Measurements from ENCODE around the gene SRI. TPM values are rescaled to one million over a fixed set of nuclear protein-coding genes. Genes with fewer than 3 reads are reported as not detected.
"Not testable (repeated sequence)": the region's sequence is repeated elsewhere in the genome, so short reads cannot be mapped to it uniquely, and the experiment has no call there.

The SRI gene
- total RNA-seq, 1 donor from 2014 or later, result 149 TPM

DNA sequence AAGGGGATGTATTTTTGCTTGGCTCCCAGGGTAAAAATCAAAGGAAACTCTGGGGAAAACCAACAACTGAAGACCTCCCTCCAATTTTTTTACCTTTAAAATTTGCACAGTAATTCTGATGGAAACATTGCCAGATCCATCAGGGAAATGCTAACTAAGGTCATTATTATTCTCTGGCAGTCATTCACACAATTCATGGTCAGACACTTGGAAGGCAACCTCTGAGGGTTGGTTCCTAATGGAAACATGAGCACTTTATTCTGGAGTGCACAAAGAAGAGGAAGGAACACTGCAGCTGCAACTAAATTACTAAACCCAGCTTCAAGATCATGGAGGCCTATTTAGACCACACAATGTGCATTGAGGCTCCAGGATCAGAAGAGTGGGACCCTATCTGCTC lies 34.2 kb downstream of the SRI start:
- no peak for DNase-seq (ENCODE audit: extremely low read depth, low read depth, low spot score)

DNA sequence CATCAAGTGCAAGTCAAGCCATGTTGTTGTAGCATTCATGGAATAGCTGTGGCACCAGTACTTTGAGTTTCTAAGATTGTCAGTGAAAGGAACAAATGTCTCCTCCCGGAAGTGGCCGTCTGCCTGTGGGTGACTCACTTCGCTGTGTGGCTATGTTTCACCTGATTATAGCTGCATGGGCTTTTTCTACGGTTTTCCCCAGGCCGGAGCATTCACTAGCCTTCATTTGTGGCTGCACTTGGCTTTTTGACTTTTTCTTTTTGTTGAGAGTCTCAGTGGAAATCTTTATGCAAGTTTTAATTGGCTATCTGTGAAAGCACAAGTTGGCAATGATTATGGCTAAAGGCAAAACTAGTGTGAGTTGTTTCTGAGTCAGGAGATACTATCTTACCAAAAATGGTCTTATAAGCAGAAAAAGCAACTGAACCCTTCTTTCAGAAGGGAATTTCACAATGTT lies 35.0 kb downstream of the SRI start:
- no peak for DNase-seq (ENCODE audit: extremely low read depth, low read depth, low spot score)

DNA sequence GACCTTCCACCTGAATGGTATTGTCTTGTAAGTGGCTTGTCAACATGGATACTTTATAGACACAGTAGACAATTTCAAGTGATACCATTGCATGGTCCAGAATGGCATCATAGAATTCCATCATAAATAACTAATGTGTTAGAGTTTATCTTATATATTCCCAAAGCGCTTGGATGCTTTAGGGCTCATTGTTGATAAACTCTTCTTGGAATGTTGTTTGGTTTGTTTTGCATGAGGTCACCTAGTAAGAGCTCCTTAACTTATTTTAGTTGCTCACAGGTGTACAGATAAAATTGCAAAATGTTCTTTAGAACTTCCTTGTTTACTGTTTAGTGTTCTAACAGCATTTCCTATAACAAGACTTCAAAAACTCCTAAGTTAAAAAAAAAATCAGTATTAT lies 36.8 kb downstream of the SRI start:
- DNase-seq (ENCODE audit: extremely low read depth, low read depth, low spot score), result no peak

DNA sequence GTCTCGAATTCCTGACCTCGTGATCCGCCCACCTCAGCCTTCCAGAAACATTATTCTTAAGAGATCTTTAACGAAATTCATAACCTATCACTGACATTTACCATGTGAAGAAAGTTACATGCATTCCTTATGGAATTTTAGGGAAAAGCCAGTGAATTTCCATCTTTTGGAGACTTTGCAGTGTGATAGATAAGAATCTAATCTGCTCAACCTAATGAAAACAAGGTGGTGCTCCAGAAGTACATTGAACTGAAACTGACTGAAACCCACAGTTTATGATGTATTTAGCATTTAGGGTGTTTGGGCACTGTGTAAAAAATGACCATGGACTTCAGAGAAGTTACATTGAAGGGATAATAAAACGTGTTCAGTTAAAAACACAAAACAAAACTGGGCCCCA lies 43.6 kb downstream of the SRI start:
- DNase-seq (ENCODE audit: extremely low read depth, low read depth, low spot score), result no peak

DNA sequence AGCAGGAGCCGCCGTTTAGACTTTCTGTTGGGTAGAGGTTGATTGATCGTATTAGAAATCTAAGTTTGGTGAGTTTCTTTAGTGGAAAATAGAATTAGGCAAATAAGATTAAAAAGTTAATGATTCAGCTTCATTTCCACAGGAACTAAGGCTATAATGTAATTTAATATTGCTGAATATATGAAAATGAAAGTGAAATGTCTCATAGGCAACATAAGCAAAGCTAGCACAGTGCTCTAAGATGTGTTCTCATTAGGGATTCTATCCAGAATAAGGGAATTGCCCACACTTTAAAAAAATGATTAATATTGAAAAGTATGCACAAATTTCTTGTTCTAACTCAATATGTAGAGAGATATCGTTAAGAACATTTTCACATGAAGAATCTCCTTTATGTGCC lies 47.0 kb downstream of the SRI start:
- DNase-seq (ENCODE audit: extremely low read depth, low read depth, low spot score), result no peak

DNA sequence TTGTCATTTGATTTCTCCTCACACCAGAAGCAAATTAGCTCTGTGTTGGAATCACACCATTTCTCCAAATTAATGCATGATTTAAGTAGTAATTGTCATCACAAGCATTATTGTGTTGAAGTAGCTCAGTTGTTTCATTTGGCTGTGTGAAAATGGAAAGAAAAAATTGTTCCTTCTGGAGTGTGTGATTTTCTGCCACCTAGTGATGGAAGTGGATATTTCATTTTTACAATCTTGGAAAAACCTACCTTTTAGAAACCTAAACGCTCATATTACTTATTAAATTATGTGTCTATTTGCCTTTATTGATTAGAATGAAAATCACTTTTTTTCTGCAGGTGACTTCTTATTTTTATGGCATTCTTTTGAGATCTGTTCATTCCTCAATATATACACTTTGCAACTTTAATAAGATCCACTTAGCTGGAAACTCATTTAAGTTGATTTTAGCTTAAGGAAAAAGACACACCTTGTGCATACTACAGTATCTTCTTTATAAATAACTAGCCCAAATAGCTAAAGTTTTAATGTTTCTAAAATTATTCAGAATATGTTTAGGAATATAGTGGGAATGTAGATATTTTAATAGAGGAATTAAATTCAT lies 50.0 kb downstream of the SRI start:
- DNase-seq (ENCODE audit: extremely low read depth, low read depth, low spot score), result peak; percentile 10

DNA sequence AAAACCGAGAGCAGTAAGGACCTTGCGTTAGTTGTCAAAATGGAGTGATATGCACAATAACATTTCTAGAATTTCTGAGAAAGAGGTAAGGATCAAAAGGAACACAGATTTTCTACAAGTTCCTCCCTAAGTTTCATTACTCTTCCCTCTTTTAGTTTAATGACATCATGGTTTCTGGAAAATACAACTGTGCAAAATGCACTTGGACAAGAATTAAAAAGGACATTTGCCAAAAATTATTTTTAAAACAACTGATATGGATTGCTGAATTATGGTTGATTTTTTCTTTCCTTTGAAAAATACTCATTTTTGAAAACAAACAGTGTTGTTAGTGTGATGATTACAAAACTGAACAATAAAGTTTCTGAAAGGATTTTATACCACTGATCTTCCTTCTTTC lies 52.1 kb downstream of the SRI start:
- DNase-seq (ENCODE audit: extremely low read depth, low read depth, low spot score), result no peak

DNA sequence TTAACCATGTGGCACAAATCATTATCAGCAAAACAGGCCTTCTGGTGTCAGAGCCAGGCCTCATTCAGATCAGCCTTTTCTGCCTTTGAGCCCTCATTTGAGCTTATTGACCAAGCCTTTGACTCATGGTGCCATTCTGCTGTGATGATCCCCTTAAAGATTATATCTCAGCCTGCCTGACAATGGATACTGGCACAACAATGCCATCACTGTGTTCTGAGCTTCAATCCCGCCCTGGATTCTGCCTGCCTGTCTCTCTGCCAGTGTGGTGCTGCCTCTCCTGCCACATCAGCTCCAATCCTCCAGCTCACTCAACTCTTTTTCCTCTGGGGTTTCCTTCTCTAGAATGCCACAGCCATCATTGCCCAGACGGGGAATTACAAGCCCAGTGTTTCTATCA lies 52.6 kb downstream of the SRI start:
- DNase-seq (ENCODE audit: extremely low read depth, low read depth, low spot score), result no peak

DNA sequence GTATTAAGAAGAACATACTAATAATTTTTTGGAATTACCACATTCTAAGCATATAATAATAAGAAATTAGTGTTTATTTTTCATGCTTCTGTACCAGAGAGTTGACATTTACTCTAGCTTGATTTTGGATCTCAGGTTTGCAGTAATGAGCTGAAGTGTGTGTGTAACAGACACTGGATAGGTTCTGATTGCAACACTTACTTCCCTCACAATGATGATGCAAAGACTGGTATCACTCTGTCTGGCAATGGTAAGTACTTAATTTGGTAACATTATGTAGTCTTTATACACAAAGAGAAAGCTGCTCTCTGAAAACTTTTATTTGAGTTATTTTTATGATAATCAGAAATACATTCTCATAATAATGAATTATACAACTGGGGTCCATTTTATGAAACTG lies 54.1 kb downstream of the SRI start:
- DNase-seq (ENCODE audit: extremely low read depth, low read depth, low spot score), result no peak

DNA sequence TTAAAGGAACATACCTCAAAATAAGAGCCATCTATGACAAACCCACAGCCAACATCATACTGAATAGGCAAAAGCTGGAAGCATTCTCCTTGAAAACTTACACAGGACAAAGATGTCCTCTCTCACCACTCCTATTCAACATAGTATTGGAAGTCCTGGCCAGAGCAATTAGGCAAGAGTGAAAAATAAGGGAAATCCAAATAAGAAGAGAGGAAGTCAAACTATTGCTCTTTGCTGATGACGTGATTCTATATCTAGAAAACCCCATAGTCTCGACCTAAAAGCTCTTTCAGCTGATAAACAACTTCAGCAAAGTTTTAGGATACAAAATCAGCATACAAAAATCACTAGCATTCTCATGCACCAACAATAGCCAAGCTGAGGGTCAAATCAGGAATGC lies 60.1 kb downstream of the SRI start:
- DNase-seq (ENCODE audit: extremely low read depth, low read depth, low spot score), result not testable (repeated sequence)

DNA sequence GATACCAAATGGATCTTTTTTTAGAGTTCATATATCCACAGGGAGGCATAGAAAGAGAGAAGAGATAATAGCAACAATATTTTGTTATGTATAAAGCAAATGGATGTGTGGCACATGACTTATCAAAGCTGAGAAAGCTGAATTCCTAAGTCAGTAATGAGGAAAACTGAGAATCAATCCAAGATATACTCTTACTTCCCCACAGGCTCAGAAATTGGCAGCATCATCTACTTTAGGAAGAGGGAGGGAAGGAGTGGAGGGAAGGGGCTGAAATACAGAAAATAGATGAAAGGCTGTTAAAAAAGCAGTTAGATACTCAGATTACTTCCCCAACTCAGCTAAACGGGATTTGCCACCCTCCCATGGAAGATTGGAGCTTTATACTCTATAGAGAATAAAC lies 63.5 kb downstream of the SRI start:
- DNase-seq (ENCODE audit: extremely low read depth, low read depth, low spot score), result no peak

DNA sequence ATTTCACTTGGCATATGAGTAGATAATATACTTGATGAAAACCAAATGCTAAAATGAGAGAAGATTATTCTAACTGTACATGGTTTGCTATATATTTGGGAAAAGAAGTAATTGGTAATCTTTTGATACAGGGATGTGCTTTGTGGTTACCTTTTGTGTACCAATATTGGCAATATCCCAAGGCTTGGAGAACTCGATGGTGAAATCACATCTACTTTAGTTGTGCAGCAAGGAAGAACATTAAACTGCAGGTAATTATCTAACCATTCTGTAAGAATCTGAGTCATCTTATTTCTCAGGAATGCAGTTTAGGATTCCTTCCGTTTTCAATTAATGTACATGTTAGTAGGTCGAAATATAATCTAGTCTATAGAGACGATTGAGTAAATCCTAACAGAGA lies 64.1 kb downstream of the SRI start:
- DNase-seq (ENCODE audit: extremely low read depth, low read depth, low spot score), result no peak

Other genes with a start within 250 kb of the SRI start
- not detected in 2 replicates for gene STEAP4, start 86.9 kb upstream of the SRI start, total RNA-seq